C1 segment of cervical spinal cord (tissue), 14 donors: ENCODE results near the gene CPLX4.
A peak's percentile ranks its signal among the peaks of the same experiment; 100 is the strongest.
"Not testable (repeated sequence)": the region's sequence is repeated elsewhere in the genome, so short reads cannot be mapped to it uniquely, and the experiment has no call there.

Source experiments
- DNase-seq, 14 donors: peaks; one replicate each; lab custom pipeline; 2025; lab: John Stamatoyannopoulos, UW

The CPLX4 gene

DNA sequence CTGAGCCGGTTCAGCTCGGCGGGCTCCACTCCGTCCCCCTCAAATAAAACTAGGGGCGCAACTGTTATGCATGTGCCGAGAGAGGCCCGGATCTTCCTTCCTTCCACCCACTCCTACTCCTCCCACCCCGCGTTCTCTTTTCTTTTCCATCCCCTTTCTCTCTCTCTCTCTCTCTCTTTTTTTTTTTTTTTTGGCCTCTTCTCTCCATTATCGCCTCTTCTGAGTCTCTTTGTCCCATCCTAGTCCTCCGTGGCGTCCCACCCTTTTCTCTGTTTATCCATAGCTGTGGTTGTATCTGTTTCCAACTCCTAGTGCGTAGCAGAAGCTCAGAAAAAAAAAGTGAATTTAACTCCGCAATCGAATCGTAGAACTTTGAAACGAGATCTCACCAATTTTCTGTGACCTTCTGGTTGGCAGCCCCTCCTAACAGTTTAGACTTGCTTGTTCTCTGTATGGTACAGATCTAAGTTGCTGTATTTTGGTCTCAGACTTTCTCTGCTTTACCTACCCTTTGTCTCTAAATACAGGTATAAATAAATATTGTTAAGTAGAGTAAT is 48.8 kb downstream of the CPLX4 start:
- DNase-seq: no peak

GRCh38 chr18:59268721-59269562 is 49.5 kb downstream of the CPLX4 start:
- peak in 1 of 14 donors; percentile 6 for DNase-seq

- no peak for DNase-seq
Measured at GRCh38 chr18:59268127-59268720, 50.2 kb downstream of the CPLX4 start.

- no peak for DNase-seq
Measured at GRCh38 chr18:59267503-59268126, 50.8 kb downstream of the CPLX4 start.

DNA sequence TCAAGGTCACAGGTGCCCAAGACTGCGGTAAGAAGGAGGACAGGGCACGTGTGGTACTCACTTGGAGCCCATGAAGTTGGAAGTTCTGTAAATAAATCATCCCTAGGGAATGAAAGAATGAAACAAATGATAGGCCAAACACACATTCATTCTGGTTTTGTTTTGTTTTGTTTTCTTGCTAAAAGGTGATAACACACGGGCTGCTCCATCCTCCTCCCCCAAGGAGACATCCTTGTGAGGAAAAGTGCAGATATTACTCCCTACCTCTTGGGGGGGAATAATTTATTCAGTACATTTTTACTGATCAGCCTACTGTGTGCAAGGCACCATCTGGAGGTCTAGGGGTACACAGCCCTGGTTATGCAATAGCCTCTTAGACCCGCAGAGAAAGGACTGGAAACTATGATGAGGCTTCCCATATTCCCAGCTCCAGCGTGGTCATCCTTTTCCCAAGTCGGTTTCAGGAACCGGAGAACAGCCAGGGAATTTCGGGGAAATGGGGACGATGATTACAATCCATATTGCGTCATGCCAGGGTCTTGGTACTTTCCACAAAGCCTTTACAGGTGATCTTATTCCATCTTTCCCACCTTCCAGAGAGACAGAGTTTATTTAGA is 51.5 kb downstream of the CPLX4 start:
- no peak for DNase-seq

GRCh38 chr18:59266459-59266858 is 52.0 kb downstream of the CPLX4 start:
- no peak for DNase-seq

DNA sequence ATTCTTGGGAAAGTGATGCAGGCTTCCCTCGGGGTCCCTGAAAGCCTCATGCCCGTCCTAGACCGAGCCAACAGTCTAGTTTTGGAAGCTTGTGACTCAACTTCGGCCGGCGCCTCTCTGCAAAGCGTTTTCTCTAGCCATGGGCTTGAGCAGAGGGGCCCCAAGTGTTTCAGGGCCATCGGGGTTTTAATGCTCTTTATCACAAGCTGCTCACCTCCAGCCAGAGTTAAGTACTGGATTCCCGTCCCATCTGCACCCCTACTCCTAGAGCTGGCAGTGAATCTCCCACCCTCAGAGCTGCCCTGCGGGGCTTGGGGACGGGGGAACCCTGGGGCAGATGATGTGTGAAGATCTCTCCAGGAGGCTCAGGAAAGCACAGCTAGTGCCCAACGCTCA is 52.5 kb downstream of the CPLX4 start:
- no peak for DNase-seq

- DNase-seq: no peak
Measured at GRCh38 chr18:59265246-59265973, 53.0 kb downstream of the CPLX4 start.

- no peak for DNase-seq
Measured at GRCh38 chr18:59264651-59265245, 53.7 kb downstream of the CPLX4 start.

DNA sequence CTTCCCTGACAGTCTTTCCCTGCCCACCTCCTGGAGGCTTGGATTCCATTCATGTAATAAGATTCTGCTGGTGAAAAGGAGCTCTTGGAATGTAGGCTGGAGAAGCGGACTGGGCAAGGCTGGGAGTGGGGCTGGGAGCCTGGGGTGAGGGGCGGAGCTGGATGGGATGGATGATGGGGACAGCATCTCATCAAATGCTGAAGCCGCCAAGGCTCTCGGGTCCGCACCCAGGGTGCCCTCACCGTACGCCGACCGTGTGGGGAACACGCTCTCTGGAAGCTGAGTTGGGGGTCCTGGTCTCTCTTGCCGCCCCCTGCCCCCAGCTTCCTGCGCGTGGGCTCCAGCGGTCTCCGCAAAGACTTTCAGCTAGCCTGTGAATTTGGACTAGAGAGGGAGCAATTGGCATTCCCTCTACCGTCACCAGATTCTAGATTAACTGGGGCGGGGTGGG is 54.3 kb downstream of the CPLX4 start:
- no peak for DNase-seq

DNA sequence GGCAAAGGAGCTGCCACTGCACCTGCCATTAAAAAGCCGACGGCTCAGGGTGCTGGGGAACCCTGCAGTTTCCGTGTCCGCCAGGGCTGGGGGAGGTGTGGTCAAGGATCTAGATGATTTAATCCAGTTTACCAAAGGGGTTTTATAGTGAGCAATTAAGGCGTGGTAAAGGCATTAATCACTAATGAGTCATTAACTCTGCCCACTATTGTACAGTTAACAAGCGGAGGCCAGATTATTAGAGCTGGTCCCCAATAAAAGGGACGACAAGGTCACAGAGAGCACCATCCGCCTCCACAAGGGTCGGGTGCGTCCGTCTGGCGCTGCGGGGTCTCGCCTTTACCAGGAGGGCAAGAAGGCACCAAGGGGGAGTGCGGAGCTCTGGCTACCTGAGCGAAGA is 54.8 kb downstream of the CPLX4 start:
- DNase-seq: no peak

GRCh38 chr18:59262243-59262642 is 56.2 kb downstream of the CPLX4 start:
- DNase-seq: not testable (repeated sequence)

DNA sequence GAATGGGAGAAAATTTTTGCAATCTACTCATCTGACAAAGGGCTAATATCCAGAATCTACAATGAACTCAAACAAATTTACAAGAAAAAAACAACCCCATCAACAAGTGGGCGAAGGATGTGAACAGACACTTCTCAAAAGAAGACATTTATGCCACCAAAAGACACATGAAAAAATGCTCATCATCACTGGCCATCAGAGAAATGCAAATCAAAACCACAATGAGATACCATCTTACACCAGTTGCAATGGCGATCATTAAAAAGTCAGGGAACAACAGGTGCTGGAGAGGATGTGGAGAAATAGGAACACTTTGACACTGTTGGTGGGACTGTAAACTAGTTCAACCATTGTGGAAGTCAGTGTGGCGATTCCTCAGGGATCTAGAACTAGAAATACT is 56.6 kb downstream of the CPLX4 start:
- DNase-seq: not testable (repeated sequence)

- DNase-seq: not testable (repeated sequence)
Measured at GRCh38 chr18:59255491-59255890, 63.0 kb downstream of the CPLX4 start.

DNA sequence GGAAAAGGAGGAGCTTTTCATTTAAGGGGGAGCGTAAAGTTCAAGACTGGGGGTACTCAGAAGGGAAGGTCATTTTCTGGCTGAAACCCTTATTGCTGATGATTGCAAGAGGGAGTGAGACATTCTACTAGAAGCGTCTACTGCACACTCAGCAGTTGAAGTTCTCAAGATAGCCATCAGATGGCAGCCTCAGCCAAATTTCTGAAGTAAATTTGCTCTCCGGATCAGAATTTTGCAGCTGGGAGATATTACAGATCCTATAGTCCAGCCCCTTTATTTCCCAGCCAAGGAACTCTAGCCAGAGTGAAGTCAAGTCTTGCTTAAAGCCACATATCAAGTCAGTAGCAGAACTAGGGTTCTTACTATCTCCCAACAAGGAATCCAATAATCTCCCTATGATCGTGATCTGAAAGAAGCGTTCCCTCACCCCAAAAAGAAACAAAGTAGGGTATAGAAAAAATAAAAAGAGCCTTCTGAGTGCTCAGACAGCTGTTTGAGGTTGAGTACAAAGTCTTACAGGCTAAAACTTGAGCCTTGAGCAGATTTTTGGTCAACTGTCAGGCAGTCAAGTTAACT is 69.2 kb downstream of the CPLX4 start:
- peak in 7 of 14 donors; percentile 1 to 33 (median 11) for DNase-seq

DNA sequence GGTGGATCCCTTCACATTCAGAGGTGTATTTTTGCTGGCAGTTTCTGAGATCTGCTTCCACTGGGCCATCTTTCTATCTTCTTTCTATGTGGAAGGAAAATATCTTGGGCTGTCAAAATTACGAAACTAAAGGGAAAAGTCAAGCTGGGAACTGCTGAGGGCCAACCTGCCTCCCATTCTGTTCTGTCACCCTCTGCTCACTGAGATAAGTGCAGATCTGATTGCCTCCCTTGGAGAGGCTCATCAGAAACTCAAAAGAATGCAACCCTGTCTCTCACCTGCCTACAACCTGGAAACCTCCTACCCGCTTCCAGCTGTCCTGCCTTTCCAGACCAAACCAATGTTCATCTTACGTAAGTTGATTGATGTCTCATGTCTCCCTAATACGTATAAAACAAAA is 71.7 kb downstream of the CPLX4 start:
- no peak for DNase-seq
